HG03039 (cell line): ENCODE results near the gene ELOB.

Experiments used
- ATAC-seq: cut with Tn5 transposase; IDR thresholded peaks from one replicate; pipeline ENCODE4 v1.9.1; 2021; ENCODE audit warnings: mild to moderate bottlenecking, moderate library complexity; ENCODE audit not compliant: unreplicated experiment

The ELOB gene

GRCh38 chr16:2811703-2812471 is 34.8 kb upstream of the ELOB start:
- ATAC-seq = no peak

GRCh38 chr16:2810651-2811050 is 33.6 kb upstream of the ELOB start:
- ATAC-seq = no peak

- no peak for ATAC-seq
Measured at GRCh38 chr16:2809149-2809760, 32.2 kb upstream of the ELOB start.

- no peak for ATAC-seq
Measured at GRCh38 chr16:2808181-2808580, 31.1 kb upstream of the ELOB start.

GRCh38 chr16:2806286-2806685 is 29.2 kb upstream of the ELOB start:
- no peak for ATAC-seq

GRCh38 chr16:2804728-2805127 is 27.6 kb upstream of the ELOB start:
- ATAC-seq = no peak

GRCh38 chr16:2803545-2804195 is 26.6 kb upstream of the ELOB start:
- no peak for ATAC-seq

- ATAC-seq = no peak
Measured at GRCh38 chr16:2799859-2800226, 22.8 kb upstream of the ELOB start.

- ATAC-seq = no peak
Measured at GRCh38 chr16:2799205-2799858, 22.3 kb upstream of the ELOB start.

GRCh38 chr16:2798723-2799204 is 21.7 kb upstream of the ELOB start:
- ATAC-seq = no peak

- no peak for ATAC-seq
Measured at GRCh38 chr16:2795395-2796143, 18.5 kb upstream of the ELOB start.

GRCh38 chr16:2792940-2793339 is 15.9 kb upstream of the ELOB start:
- no peak for ATAC-seq

GRCh38 chr16:2791174-2791573 is 14.1 kb upstream of the ELOB start:
- no peak for ATAC-seq

GRCh38 chr16:2790631-2791030 is 13.6 kb upstream of the ELOB start:
- no peak for ATAC-seq

- no peak for ATAC-seq
Measured at GRCh38 chr16:2787961-2788360, 10.9 kb upstream of the ELOB start.

- ATAC-seq = no peak
Measured at GRCh38 chr16:2787406-2787805, 10.3 kb upstream of the ELOB start, which contains the start of gene PRSS33. TSS of gene PRSS33 (minus strand) at chr16:2787560. CDS start at chr16:2786547, 1,013 bp downstream.

- ATAC-seq = no peak
Measured at GRCh38 chr16:2786826-2787151, 9.7 kb upstream of the ELOB start.

- no peak for ATAC-seq
Measured at GRCh38 chr16:2786061-2786825, 9.2 kb upstream of the ELOB start.

GRCh38 chr16:2785101-2785991 is 8.3 kb upstream of the ELOB start:
- no peak for ATAC-seq
